IMR-90 (cell line): ENCODE data around the gene SLC26A4.

Source experiments
- CTCF ChIP-seq: conservative IDR thresholded peaks from 2 replicates; pipeline ENCODE4 v1.5.1; 2012; ENCODE audit warnings: mild to moderate bottlenecking, low read depth, low read length, improper control_type of control experiment
- MAFK ChIP-seq: IDR thresholded peaks from 2 replicates; pipeline ENCODE4 v1.6.1; 2012; ENCODE audit warnings: low read depth, low read length, improper control_type of control experiment
- MAZ ChIP-seq: IDR thresholded peaks from 2 replicates; pipeline ENCODE4 v1.6.1; 2012; ENCODE audit warnings: low read depth, mild to moderate bottlenecking, low read length, improper control_type of control experiment, moderate library complexity, borderline replicate concordance
- POLR2A ChIP-seq: IDR thresholded peaks from 2 replicates; pipeline ENCODE4 v1.6.1; 2012; ENCODE audit warnings: mild to moderate bottlenecking, low read depth, low read length
- RCOR1 ChIP-seq: IDR thresholded peaks from 2 replicates; pipeline ENCODE4 v1.6.1; 2012; ENCODE audit warnings: mild to moderate bottlenecking, low read length, improper control_type of control experiment; ENCODE audit not compliant: insufficient replicate concordance
- SMC3 ChIP-seq: fragments of 150-350 bp; IDR thresholded peaks from 2 replicates; pipeline ENCODE4 v1.6.1; 2016; ENCODE audit warnings: low read depth, mild to moderate bottlenecking, antibody characterized with exemption, low read length, moderate library complexity
- USF2 ChIP-seq: fragments of 150-350 bp; IDR thresholded peaks from 2 replicates; pipeline ENCODE4 v1.6.1; 2017; ENCODE audit warnings: mild to moderate bottlenecking, antibody characterized with exemption, low read length, low read depth
- TF ChIP-seq, protein P1 (sequence below): fragments of 150-350 bp; IDR thresholded peaks from 2 replicates; pipeline ENCODE4 v1.6.1; 2016; ENCODE audit warnings: low read depth, mild to moderate bottlenecking, low read length, moderate library complexity, borderline replicate concordance

DNA sequence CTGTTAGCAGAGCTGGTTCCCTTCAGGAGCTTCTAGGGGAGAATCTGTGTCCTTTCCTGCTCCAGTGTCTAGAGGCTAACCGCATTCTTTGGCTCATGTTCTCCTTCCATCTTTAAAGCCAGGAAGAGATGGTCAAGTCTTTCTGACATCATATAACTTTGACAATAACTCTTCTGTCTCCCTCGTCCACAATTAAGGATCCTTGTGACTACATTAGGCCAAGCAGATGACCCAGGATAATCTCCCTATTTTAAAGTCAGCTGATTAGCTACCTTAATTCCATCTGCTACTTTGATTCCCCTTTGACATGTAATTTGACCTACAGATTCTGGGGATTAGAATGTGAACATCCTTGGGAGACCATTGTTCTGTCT is 28.1 kb upstream of the SLC26A4 start:
- TF ChIP-seq CTCF (no peak), MAZ (no peak), USF2 (no peak), POLR2A (no peak), MAFK (no peak), SMC3 (no peak), RCOR1 (no peak)
- TF ChIP-seq, protein P1, sequence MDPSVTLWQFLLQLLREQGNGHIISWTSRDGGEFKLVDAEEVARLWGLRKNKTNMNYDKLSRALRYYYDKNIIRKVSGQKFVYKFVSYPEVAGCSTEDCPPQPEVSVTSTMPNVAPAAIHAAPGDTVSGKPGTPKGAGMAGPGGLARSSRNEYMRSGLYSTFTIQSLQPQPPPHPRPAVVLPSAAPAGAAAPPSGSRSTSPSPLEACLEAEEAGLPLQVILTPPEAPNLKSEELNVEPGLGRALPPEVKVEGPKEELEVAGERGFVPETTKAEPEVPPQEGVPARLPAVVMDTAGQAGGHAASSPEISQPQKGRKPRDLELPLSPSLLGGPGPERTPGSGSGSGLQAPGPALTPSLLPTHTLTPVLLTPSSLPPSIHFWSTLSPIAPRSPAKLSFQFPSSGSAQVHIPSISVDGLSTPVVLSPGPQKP: no peak
